Stimulated activated naive CD4-positive, alpha-beta T cell (primary cell): ENCODE results near the gene IAH1.

Source experiments
- DNase-seq, 6 experiments: peaks; one replicate each; lab custom pipeline; 2025; lab: John Stamatoyannopoulos, UW

Gene IAH1

GRCh38 chr2:9474361-9475057, at the start of gene IAH1:
Gene IAH1, plus strand, starts transcription at chr2:9474551. Its CDS starts 16 bp downstream, at chr2:9474567.
- DNase-seq, result peak; percentile 64 to 88 (median 70)

GRCh38 chr2:9428965-9429577, 45.3 kb upstream of the IAH1 start:
- no peak for DNase-seq

GRCh38 chr2:9430316-9431293, 43.7 kb upstream of the IAH1 start:
- no peak for DNase-seq

- DNase-seq, result no peak
Observed at GRCh38 chr2:9434489-9434888, 39.9 kb upstream of the IAH1 start.

- DNase-seq, result no peak
Observed at GRCh38 chr2:9439536-9439935, 34.8 kb upstream of the IAH1 start.

GRCh38 chr2:9440058-9440727, 34.2 kb upstream of the IAH1 start:
- DNase-seq, result no peak

- DNase-seq, result no peak
Observed at GRCh38 chr2:9441556-9441955, 32.8 kb upstream of the IAH1 start.

GRCh38 chr2:9443526-9443925, 30.8 kb upstream of the IAH1 start:
- no peak for DNase-seq

GRCh38 chr2:9445089-9445488, 29.3 kb upstream of the IAH1 start:
- no peak for DNase-seq

GRCh38 chr2:9451231-9451630, 23.1 kb upstream of the IAH1 start:
- no peak for DNase-seq

GRCh38 chr2:9460441-9461017, 13.8 kb upstream of the IAH1 start:
- DNase-seq, result no peak

GRCh38 chr2:9461079-9461478, 13.3 kb upstream of the IAH1 start:
- no peak for DNase-seq

- no peak for DNase-seq
Observed at GRCh38 chr2:9462313-9462712, 12.0 kb upstream of the IAH1 start.

- no peak for DNase-seq
Observed at GRCh38 chr2:9462886-9463697, 11.3 kb upstream of the IAH1 start.

GRCh38 chr2:9463698-9464034, 10.7 kb upstream of the IAH1 start:
- no peak for DNase-seq

- DNase-seq, result no peak
Observed at GRCh38 chr2:9465170-9465569, 9.2 kb upstream of the IAH1 start.

GRCh38 chr2:9466147-9466683, 8.1 kb upstream of the IAH1 start:
- no peak for DNase-seq

GRCh38 chr2:9467687-9468086, 6.7 kb upstream of the IAH1 start:
- no peak for DNase-seq

- no peak for DNase-seq
Observed at GRCh38 chr2:9471206-9471605, 3.1 kb upstream of the IAH1 start.

GRCh38 chr2:9472511-9472910, 1.8 kb upstream of the IAH1 start:
- no peak for DNase-seq
